ENCODE data around the gene GTSE1. TPM values are rescaled to one million over a fixed set of nuclear protein-coding genes. Genes with fewer than 3 reads are reported as not detected.

The GTSE1 gene, protein sequence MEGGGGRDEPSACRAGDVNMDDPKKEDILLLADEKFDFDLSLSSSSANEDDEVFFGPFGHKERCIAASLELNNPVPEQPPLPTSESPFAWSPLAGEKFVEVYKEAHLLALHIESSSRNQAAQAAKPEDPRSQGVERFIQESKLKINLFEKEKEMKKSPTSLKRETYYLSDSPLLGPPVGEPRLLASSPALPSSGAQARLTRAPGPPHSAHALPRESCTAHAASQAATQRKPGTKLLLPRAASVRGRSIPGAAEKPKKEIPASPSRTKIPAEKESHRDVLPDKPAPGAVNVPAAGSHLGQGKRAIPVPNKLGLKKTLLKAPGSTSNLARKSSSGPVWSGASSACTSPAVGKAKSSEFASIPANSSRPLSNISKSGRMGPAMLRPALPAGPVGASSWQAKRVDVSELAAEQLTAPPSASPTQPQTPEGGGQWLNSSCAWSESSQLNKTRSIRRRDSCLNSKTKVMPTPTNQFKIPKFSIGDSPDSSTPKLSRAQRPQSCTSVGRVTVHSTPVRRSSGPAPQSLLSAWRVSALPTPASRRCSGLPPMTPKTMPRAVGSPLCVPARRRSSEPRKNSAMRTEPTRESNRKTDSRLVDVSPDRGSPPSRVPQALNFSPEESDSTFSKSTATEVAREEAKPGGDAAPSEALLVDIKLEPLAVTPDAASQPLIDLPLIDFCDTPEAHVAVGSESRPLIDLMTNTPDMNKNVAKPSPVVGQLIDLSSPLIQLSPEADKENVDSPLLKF
- total RNA-seq = under 0.01 TPM in 2 replicates

DNA sequence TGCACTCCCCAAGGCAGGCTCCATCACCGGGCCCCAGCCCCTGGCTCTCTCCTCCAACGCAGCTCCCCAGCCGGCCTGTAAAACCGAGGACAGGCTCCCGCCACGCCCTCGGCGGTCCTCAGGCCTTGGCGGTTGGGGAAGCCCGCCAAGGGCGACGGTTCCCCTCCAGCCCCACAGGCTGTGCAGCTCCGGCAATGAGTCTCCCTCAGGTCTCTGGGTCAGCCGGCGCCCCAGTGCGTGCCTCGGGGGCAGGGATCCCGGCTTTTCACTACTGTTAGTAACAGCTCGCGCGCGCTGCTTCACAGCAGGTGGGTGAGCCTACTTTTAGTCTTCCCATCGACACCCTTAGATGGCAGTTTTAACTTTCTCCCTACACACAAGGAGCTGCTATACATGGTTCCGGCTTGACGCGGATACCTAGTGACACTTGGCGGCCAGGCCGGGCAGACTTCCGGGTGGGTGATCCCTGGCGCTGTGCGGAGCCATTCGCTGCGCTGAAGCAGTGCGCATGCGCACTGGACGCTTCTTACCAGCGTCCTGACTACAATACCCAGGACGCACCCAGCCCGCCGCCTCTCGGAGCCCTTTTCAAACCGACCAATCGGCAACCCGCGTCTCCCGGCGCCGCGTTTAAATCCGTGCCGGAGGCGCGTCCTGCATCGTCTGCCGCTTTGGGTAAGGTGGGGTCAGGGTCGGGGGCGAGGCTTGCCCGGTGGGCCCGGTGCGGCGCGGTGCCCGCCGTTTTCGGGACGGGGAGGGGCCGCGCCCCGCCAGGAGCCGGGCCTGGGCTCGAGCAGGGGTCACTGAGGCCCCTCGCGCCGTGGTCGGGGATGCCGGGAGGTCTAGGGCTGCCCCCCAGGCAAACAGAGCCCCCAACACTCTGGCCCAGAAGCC is at the start of gene GTSE1:
GTSE1 (plus strand) TSS at position 614 of the 894 bp plus-strand sequence. CDS start 531 bp downstream, outside the sequence.

DNA sequence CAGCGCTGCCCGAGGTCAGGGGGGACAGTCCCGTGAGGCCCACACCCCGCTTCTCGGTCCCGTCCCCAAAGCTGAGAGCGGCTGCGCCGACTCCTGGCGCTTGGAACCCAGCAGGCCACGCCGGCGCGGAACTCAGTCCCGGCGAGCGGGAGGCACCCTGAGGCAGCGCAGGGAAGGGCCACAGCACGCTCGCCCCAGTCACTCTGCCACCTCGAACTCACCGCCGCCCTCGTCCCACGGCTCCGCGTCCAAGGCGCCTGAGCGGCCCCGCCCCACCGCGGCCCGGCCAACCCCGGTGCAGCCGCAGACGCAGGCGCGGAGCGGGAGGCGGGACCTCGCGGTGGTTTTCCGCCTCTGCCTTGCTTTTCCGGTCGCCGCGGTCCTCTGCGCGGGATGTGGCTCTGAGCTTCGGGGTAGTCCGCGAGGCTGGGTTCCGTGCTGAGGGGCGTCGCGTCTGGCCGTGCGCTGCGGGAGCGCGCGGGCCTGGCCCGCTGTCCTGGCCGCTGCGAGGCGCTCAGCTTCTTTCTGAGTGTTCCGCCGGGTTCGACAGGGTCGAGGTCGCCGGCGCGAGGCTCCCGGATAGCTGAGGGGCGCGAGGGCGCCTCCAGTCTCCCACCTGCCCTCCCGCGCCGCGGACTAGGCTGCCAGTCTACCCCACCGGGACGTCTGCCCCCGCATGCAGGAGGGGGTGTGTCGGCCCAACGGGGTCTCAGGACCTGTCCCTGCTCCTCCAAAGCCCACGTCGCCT is 46.5 kb upstream of the GTSE1 start, which contains the start of gene CDPF1:
CDPF1 (minus strand) TSS at position 259 of the 748 bp plus-strand sequence. CDS start 2,009 bp downstream, outside the sequence.

DNA sequence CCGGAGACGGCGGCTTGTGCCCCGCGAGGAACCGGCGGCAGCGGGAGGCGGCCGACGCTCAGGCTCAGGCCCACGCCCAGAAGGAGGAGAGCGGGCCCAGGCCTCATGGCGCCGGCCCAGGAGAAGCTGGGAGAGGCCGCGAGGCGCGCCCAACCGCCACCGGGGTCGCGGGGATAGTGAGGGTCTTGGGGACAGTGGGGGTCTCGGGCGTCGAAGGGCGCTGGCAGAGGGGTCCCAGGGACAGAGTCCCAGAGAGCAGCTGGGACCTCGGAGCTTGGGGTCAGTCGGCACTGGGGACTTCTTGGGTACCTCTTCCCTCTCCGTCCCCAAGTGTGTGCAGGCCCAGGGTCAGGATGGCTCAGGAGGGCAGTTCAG is 33.5 kb upstream of the GTSE1 start, which contains the start of gene PKDREJ:
PKDREJ (minus strand) TSS at position 128 of the 375 bp plus-strand sequence; CDS start at position 107, 21 bp downstream.

DNA sequence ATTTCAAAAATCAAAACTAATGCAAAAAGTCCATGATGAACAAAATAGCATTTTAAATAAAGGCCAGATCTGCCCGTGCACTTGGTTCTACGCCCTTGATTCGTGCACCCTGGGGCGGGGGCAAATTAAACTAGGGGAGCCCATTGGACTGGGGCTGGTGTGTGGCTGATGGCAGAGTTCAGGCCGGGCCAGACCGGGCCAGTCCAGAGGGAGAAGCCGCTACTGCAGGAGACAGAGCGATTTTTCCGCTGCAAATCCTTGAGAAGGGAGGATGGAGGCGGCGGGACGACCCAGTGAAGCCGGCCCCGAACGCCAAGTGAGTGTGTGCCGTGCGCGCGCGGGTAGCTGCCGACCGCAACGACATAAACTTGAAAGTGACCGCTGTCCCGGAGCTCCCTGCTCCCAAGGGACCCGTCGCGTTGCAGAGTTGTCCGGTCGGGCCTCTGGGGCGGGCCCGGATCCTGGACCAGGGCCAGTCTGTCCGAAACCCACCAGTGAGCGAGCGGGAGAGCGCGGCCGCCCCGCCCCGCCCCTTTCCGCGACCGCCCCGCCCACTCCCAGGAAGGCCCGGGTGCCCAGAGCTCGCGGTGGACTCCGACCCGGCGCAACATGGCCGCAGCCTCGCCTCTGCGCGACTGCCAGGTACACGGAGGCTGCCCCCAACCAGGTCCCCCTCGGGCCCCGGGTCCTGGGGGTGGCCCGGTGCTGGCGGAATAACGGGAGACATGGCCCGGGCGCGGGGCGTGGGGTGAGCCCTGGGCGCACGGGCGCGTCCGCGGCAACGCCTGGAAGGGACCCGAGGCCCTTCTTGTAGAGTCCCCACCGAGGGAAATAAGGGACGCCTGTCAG is 29.0 kb upstream of the GTSE1 start, which contains the start of gene TTC38:
TTC38 (plus strand) TSS at position 578 of the 849 bp plus-strand sequence; CDS start at position 610, 32 bp downstream.

DNA sequence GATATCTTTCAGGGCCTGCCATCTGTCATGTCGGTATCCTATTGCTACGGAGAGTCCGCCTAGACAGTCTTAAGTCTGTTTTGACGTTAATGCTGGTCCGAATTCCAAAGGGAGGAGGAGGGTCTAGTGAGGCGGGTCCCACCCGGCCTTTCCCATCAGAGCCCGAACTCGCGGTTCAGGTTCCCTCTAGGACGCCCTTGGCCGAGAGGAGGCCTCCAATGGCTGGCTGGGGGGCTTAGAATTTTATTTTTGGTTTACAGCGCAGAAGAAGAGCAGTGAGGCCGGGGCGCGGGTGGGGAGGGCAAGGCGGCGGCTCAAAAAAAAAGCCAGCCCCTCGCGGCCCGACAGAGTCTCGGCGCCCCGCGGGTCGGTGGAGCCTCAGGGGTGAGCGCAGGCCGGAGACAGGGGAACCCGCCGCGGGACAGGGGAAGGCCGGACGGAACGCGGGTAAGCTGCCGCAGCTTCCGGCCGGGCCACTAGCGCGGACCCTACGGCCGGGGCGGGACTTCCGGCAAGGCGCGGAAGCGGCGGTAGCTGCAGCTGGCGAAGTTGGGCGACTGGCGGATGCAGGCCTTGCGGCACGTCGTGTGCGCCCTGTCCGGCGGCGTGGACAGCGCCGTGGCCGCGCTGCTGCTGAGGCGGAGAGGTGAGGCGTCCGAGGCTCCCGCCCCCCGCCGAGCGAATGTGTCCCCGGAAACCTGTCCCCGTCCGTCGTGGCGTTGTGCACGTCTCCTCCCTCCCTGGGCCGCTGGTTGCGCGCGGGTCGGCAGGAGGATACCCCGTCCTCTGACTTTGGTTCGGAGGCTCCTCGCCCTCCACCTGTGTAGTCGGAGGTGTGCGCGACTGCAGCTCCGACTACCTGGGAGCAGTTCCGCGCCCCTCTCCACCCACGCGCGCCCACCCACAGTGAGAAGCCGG is 38.8 kb downstream of the GTSE1 start, which contains the start of gene TRMU:
TRMU (plus strand) TSS at position 514 of the 918 bp plus-strand sequence; CDS start at position 565, 51 bp downstream.

Other genes with a start within 250 kb of the GTSE1 start
- 16.4 and 16.7 TPM in 2 replicates for gene PPARA, start 146.3 kb upstream of the GTSE1 start, total RNA-seq
- 7.6 and 10.9 TPM in 2 replicates for gene CDPF1, start 46.6 kb upstream of the GTSE1 start, total RNA-seq
- under 0.01 TPM in 1 of 2 replicates, not detected in the other for gene PKDREJ, start 33.5 kb upstream of the GTSE1 start, total RNA-seq
- 8.2 and 9.8 TPM in 2 replicates for gene TTC38, start 28.9 kb upstream of the GTSE1 start, total RNA-seq
- gene TRMU, start 38.8 kb downstream of the GTSE1 start, total RNA-seq = 17.4 and 34.1 TPM in 2 replicates
- 52.3 and 303 TPM in 2 replicates for gene CELSR1, start 240.8 kb downstream of the GTSE1 start, total RNA-seq